RWPE2 (cell line): ENCODE results near the gene NTNG1.

Source experiments
- ATAC-seq: fragments of 200-7000 bp; cut with Tn5 transposase; 3 replicates; pipeline ENCODE4 v1.9.1; 2021; ENCODE audit warnings: low read depth
- DNase-seq: peaks from one replicate; pipeline ENCODE4 v3.0.0-alpha.2; 2020; ENCODE audit warnings: low spot score
- H3K27ac ChIP-seq: fragments of 450-650 bp; 2 replicates; pipeline ENCODE4 v1.5.1; 2017; ENCODE audit warnings: mild to moderate bottlenecking; ENCODE audit not compliant: poor library complexity, severe bottlenecking
- H3K27me3 ChIP-seq: fragments of 250-450 bp; sonication (Bioruptor Pico); 2 replicates; pipeline ENCODE4 v1.5.1; 2021; ENCODE audit warnings: mild to moderate bottlenecking, moderate library complexity; ENCODE audit not compliant: insufficient read depth, poor library complexity, severe bottlenecking
- H3K36me3 ChIP-seq: fragments of 250-450 bp; sonication (Bioruptor Pico); 2 replicates; pipeline ENCODE4 v1.5.1; 2020; ENCODE audit warnings: low read depth, mild to moderate bottlenecking, moderate library complexity
- H3K4me1 ChIP-seq: fragments of 250-450 bp; sonication (Bioruptor Pico); 2 replicates; pipeline ENCODE4 v1.5.1; 2021; ENCODE audit warnings: mild to moderate bottlenecking, moderate library complexity; ENCODE audit not compliant: insufficient read depth, poor library complexity, severe bottlenecking
- H3K4me3 ChIP-seq: fragments of 250-450 bp; sonication (Bioruptor Pico); 2 replicates; pipeline ENCODE4 v1.5.1; 2021; ENCODE audit warnings: mild to moderate bottlenecking, moderate library complexity; ENCODE audit not compliant: severe bottlenecking
- H3K9me3 ChIP-seq: fragments of 250-450 bp; sonication (Bioruptor Pico); 2 replicates; pipeline ENCODE4 v1.5.1; 2021; ENCODE audit warnings: mild to moderate bottlenecking, moderate library complexity; ENCODE audit not compliant: severe bottlenecking
- CTCF ChIP-seq: fragments of 450-650 bp; IDR thresholded peaks from one replicate; pipeline ENCODE4 v1.5.1; 2017; ENCODE audit warnings: mild to moderate bottlenecking, moderate library complexity; ENCODE audit not compliant: poor library complexity, severe bottlenecking

Gene NTNG1

GRCh38 chr1:107132780-107133179 is 8.1 kb upstream of the NTNG1 start:
- no peaks in the 10 kb centered on the region for H3K4me1 ChIP-seq
- no peaks in the 10 kb centered on the region for H3K36me3 ChIP-seq
- DNase-seq: no peak
- ATAC-seq: no peak
- no peaks in the 10 kb centered on the region for H3K9me3 ChIP-seq
- TF ChIP-seq CTCF: no peak
- no peak overlapping the region for H3K4me3 ChIP-seq
- no peak overlapping the region for H3K27ac ChIP-seq
- no peaks in the 10 kb centered on the region for H3K27me3 ChIP-seq

GRCh38 chr1:107135463-107135862 is 5.4 kb upstream of the NTNG1 start:
- no peak for TF ChIP-seq CTCF
- ATAC-seq: no peak
- no peaks in the 10 kb centered on the region for H3K36me3 ChIP-seq
- no peaks in the 10 kb centered on the region for H3K27me3 ChIP-seq
- H3K4me1 ChIP-seq: peaks cover 20% of the 10 kb centered on the region
- H3K9me3 ChIP-seq: no peaks in the 10 kb centered on the region
- H3K4me3 ChIP-seq: no peak overlapping the region
- no peak overlapping the region for H3K27ac ChIP-seq
- DNase-seq: no peak

GRCh38 chr1:107138166-107138565 is 2.7 kb upstream of the NTNG1 start:
- Histone ChIP-seq H3K9me3 (no peaks in the 10 kb centered on the region), H3K4me3 (no peak overlapping the region), H3K36me3 (no peaks in the 10 kb centered on the region), H3K27me3 (no peaks in the 10 kb centered on the region), H3K27ac (peak overlapping the region; percentile 44), H3K4me1 (peaks cover 25% of the 10 kb centered on the region)
- no peak for TF ChIP-seq CTCF
- ATAC-seq (no peak), DNase-seq (no peak)

GRCh38 chr1:107138767-107139445 is 1.9 kb upstream of the NTNG1 start:
- H3K27ac ChIP-seq: peak overlapping the region; percentile 44
- H3K4me3 ChIP-seq: no peak overlapping the region
- DNase-seq (no peak), ATAC-seq (peak; percentile 10; the same call in 1 of the 3 replicates)
- H3K27me3 ChIP-seq: no peaks in the 10 kb centered on the region
- H3K4me1 ChIP-seq: peaks cover 25% of the 10 kb centered on the region
- no peaks in the 10 kb centered on the region for H3K9me3 ChIP-seq
- TF ChIP-seq CTCF: no peak
- no peaks in the 10 kb centered on the region for H3K36me3 ChIP-seq
